Stimulated activated CD4-positive, alpha-beta T cell treated with anti-CD3 and anti-CD28 coated beads, Interleukin-4, amount 100 ng/mL, for 24 hours (primary cell): Measurements from ENCODE around the gene PCDHGB3.

Experiments used
- DNase-seq: peaks from one replicate; pipeline ENCODE4 v3.0.0-alpha.2; 2020

PCDHGB3 gene

GRCh38 chr5:141421489-141421855 is 51.4 kb downstream of the PCDHGB3 start:
- DNase-seq, result no peak
